Calu3 (cell line): ENCODE measurements around the gene FAM171A2. TPM values are rescaled to one million over a fixed set of nuclear protein-coding genes. Genes with fewer than 3 reads are reported as not detected.
A peak's percentile ranks its signal among the peaks of the same experiment; 100 is the strongest.
"Not testable (repeated sequence)": the region's sequence is repeated elsewhere in the genome, so short reads cannot be mapped to it uniquely, and the experiment has no call there.

ENCODE experiments used
- BruUV-seq: library from RNA; stranded (reverse); fragments of 400-500 nt; replicated peaks from 2 replicates; lab custom pipeline; 2021; lab: Mats Ljungman, UMichigan
- CTCF ChIA-PET: fragments of 300-600 bp; sonication (Branson Sonifier 250); formaldehyde crosslinking; loops from one replicate; lab custom pipeline; 2022; ENCODE audit warnings: antibody characterized with exemption; lab: Charles Lee
- DNase-seq: peaks from one replicate; pipeline ENCODE4 v3.0.0; 2022
- H3K27ac Mint-ChIP-seq: one replicate; pipeline ENCODE4 v1.8.0; 2022; ENCODE audit warnings: mixed read lengths; ENCODE audit not compliant: unreplicated experiment
- H3K27me3 Mint-ChIP-seq: one replicate; pipeline ENCODE4 v1.8.0; 2022; ENCODE audit warnings: mixed read lengths; ENCODE audit not compliant: unreplicated experiment
- H3K36me3 Mint-ChIP-seq: one replicate; pipeline ENCODE4 v1.8.0; 2022; ENCODE audit warnings: mild to moderate bottlenecking, moderate library complexity, mixed read lengths; ENCODE audit not compliant: insufficient read depth, unreplicated experiment
- H3K4me1 Mint-ChIP-seq: one replicate; pipeline ENCODE4 v1.8.0; 2022; ENCODE audit warnings: mild to moderate bottlenecking, low read depth, mixed read lengths; ENCODE audit not compliant: unreplicated experiment
- H3K4me3 Mint-ChIP-seq: one replicate; pipeline ENCODE4 v1.8.0; 2022; ENCODE audit warnings: mild to moderate bottlenecking, low read depth, moderate library complexity, mixed read lengths; ENCODE audit not compliant: unreplicated experiment
- H3K9me3 Mint-ChIP-seq: one replicate; pipeline ENCODE4 v1.8.0; 2022; ENCODE audit warnings: low read depth, mixed read lengths; ENCODE audit not compliant: unreplicated experiment
- intact Hi-C: fragments of 100-400 bp; cut with micrococcal nuclease; formaldehyde crosslinking; loops from one replicate; pipeline ENCODE4 v1.10.0; 2022; ENCODE audit not compliant: unreplicated experiment
- total RNA-seq: library from RNA; stranded (reverse); gene quantifications from 2 replicates; pipeline ENCODE4 v1.2.3, GENCODE V29; 2022
- TF ChIP-seq, protein P1 (sequence below): fragments of 200-600 bp; IDR thresholded peaks from one replicate; pipeline ENCODE4 v1.8.0; 2022; ENCODE audit warnings: antibody characterized with exemption; ENCODE audit not compliant: unreplicated experiment

FAM171A2 gene
- total RNA-seq, 1 experiment from 2014 or later: 2.0 TPM

- intact Hi-C loops: loop anchor here (5.0 kb wide), 2 partner anchors 123 to 143 kb away; no protein-coding TSS in a partner anchor
- Mint-ChIP-seq H3K4me1 (peaks cover 11% of the 10 kb centered on the region), H3K27me3 (no peaks in the 10 kb centered on the region), H3K36me3 (peaks cover 24% of the 10 kb centered on the region), H3K9me3 (no peaks in the 10 kb centered on the region), H3K4me3 (peak overlapping the region; percentile 97), H3K27ac (peak overlapping the region; percentile 93)
- TF ChIP-seq, protein P1, sequence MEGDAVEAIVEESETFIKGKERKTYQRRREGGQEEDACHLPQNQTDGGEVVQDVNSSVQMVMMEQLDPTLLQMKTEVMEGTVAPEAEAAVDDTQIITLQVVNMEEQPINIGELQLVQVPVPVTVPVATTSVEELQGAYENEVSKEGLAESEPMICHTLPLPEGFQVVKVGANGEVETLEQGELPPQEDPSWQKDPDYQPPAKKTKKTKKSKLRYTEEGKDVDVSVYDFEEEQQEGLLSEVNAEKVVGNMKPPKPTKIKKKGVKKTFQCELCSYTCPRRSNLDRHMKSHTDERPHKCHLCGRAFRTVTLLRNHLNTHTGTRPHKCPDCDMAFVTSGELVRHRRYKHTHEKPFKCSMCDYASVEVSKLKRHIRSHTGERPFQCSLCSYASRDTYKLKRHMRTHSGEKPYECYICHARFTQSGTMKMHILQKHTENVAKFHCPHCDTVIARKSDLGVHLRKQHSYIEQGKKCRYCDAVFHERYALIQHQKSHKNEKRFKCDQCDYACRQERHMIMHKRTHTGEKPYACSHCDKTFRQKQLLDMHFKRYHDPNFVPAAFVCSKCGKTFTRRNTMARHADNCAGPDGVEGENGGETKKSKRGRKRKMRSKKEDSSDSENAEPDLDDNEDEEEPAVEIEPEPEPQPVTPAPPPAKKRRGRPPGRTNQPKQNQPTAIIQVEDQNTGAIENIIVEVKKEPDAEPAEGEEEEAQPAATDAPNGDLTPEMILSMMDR: peak; percentile 54
- CTCF ChIA-PET: interaction anchor here (0.6 to 2.2 kb wide), 19 partner anchors 12 to 402 kb away, joined by 3 to 11 read pairs (median 5); partner anchors contain the start of genes ATXN7L3, FAM171A2, RUNDC3A and TMUB2
- peak; percentile 78 for DNase-seq
- no TSS peak for BruUV-seq
Measured at GRCh38 chr17:44345454-44346026, 18.1 kb downstream of the FAM171A2 start.

DNA sequence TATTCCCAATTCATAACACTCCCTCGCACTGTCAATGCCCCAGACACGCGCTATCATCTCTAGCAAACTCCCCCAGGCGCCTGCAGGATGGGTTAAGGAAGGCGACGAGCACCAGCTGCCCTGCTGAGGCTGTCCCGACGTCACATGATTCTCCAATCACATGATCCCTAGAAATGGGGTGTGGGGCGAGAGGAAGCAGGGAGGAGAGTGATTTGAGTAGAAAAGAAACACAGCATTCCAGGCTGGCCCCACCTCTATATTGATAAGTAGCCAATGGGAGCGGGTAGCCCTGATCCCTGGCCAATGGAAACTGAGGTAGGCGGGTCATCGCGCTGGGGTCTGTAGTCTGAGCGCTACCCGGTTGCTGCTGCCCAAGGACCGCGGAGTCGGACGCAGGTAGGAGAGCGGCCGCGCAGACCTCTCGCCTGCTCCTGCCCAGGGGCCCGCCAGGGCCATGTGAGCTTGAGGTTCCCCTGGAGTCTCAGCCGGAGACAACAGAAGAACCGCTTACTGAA lies 18.7 kb downstream of the FAM171A2 start, which contains the start of gene GRN:
TSS of gene GRN (plus strand) at position 364 of the 515 bp plus-strand sequence. CDS start 3,863 bp downstream, outside the sequence.
- H3K4me1 Mint-ChIP-seq: peaks cover 11% of the 10 kb centered on the region
- TF ChIP-seq, protein P1: no peak
- CTCF ChIA-PET: interaction anchor here (1.1 to 2.2 kb wide), 13 partner anchors 11 to 401 kb away, joined by 3 to 11 read pairs (median 6); partner anchors contain the start of genes ATXN7L3 and FAM171A2
- H3K4me3 Mint-ChIP-seq: peak within 1 kb of the TSS; percentile 97
- H3K27ac Mint-ChIP-seq: peak within 1 kb of the TSS; percentile 93
- intact Hi-C loops: loop anchor here (5.0 kb wide), 2 partner anchors 123 to 143 kb away; no protein-coding TSS in a partner anchor
- BruUV-seq: no TSS peak
- DNase-seq: peak; percentile 98
- no peaks in the 10 kb centered on the region for H3K9me3 Mint-ChIP-seq
- H3K27me3 Mint-ChIP-seq: no peaks in the 10 kb centered on the region
- peaks cover 24% of the 10 kb centered on the region for H3K36me3 Mint-ChIP-seq

DNA sequence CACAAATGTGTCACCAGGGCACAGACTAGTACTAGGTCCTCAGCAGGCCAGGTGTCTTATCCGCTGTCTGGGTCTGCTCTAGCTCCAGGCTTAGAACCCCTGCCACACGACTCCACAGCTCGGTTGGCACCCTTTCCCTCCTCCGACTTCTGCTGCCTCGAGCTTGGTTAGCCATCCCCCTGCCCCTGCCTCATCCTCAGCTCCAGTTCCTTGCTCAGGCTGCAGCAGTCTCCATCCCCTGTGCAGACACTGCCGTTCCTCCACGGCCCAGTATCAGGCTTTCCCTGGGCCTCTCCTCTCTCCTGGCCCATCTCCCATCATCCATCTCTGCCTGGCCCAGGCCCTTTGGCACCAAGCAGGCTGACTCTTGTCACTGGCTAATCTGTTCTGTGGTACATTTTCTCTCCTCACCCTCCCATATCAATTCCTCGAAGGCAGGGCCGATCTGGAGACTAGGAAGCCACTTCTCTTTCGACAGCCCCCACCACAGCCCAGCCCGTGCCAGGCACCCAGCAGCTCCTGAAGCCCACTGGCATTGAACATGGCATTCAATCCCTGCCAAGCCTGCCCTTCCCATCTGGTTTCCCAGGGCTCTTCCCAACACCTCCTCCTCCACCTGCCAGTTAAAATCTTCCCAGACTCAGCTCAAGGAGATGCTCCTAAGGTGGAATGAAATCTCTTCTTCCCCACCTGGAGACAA lies 20.0 kb downstream of the FAM171A2 start:
- Mint-ChIP-seq H3K9me3 (no peaks in the 10 kb centered on the region), H3K36me3 (peaks cover 24% of the 10 kb centered on the region), H3K4me1 (peaks cover 14% of the 10 kb centered on the region), H3K27ac (no peak overlapping the region), H3K27me3 (no peaks in the 10 kb centered on the region), H3K4me3 (no peak overlapping the region)
- DNase-seq: no peak
- CTCF ChIA-PET: interaction anchor here (0.6 to 0.7 kb wide), 3 partner anchors 15 to 1135 kb away, joined by 3 to 4 read pairs (median 3); no protein-coding TSS in a partner anchor
- TF ChIP-seq, protein P1: no peak
- intact Hi-C loops: no loop called here
- BruUV-seq: no TSS peak

GRCh38 chr17:44340553-44340952 lies 23.1 kb downstream of the FAM171A2 start:
- H3K4me1 Mint-ChIP-seq, H3K4me3 Mint-ChIP-seq, H3K27ac Mint-ChIP-seq, H3K9me3 Mint-ChIP-seq, BruUV-seq, DNase-seq, intact Hi-C loops: not testable (repeated sequence)
- CTCF ChIA-PET: interaction anchor here (0.7 to 1.2 kb wide), 2 partner anchors 11 to 830 kb away, joined by 3 to 4 read pairs; no protein-coding TSS in a partner anchor
- peaks cover 17% of the 10 kb centered on the region for H3K36me3 Mint-ChIP-seq
- H3K27me3 Mint-ChIP-seq: peaks cover 14% of the 10 kb centered on the region
